Astrocyte (in vitro differentiated cells and primary cell): ENCODE data around the gene SPACA1. TPM values are rescaled to one million over a fixed set of nuclear protein-coding genes. Genes with fewer than 3 reads are reported as not detected.

ENCODE experiments used
- DNase-seq: peaks from one replicate; pipeline ENCODE4 v3.0.0-alpha.2; 2010; ENCODE audit warnings: low read depth
- FAIRE-seq: peaks from 2 replicates; lab custom pipeline; 2011; peaks lifted over from hg19 to GRCh38; lab: Jason Lieb, UNC
- H2AFZ ChIP-seq: 2 replicates; pipeline ENCODE4 v1.6.0; 2012; ENCODE audit warnings: low read depth, low read length, inconsistent platforms
- H3K27ac ChIP-seq: 2 replicates; pipeline ENCODE4 v1.5.1; 2011; ENCODE audit warnings: low read depth, low read length, inconsistent platforms
- H3K27me3 ChIP-seq: 2 replicates; pipeline ENCODE4 v1.6.0; 2011; ENCODE audit warnings: low read length, inconsistent platforms; ENCODE audit not compliant: insufficient read depth
- H3K36me3 ChIP-seq: 2 replicates; pipeline ENCODE4 v1.5.1; 2011; ENCODE audit warnings: low read length, inconsistent platforms; ENCODE audit not compliant: insufficient read depth
- H3K4me1 ChIP-seq: 2 replicates; pipeline ENCODE4 v1.5.1; 2011; ENCODE audit warnings: low read length, inconsistent platforms; ENCODE audit not compliant: insufficient read depth
- H3K4me2 ChIP-seq: 2 replicates; pipeline ENCODE4 v1.6.0; 2012; ENCODE audit warnings: low read length, inconsistent platforms
- H3K4me3 ChIP-seq: 2 replicates; pipeline ENCODE4 v1.5.1; 2011; ENCODE audit warnings: low read depth, mild to moderate bottlenecking, low read length, inconsistent platforms; ENCODE audit not compliant: insufficient read depth
- H3K79me2 ChIP-seq: 2 replicates; pipeline ENCODE4 v1.6.0; 2012; ENCODE audit warnings: mild to moderate bottlenecking, low read length, inconsistent platforms; ENCODE audit not compliant: insufficient read depth
- H3K9ac ChIP-seq: 2 replicates; pipeline ENCODE4 v1.6.0; 2012; ENCODE audit warnings: mild to moderate bottlenecking, low read length, inconsistent platforms
- H3K9me3 ChIP-seq: 2 replicates; pipeline ENCODE4 v1.5.1; 2012; ENCODE audit warnings: low read depth, mild to moderate bottlenecking, low read length, inconsistent platforms; ENCODE audit not compliant: insufficient read depth
- H4K20me1 ChIP-seq: 2 replicates; pipeline ENCODE4 v1.6.0; 2012; ENCODE audit warnings: low read length, inconsistent platforms; ENCODE audit not compliant: insufficient read depth
- H3K27ac Mint-ChIP-seq: one replicate; pipeline ENCODE4 v1.8.0; 2021; ENCODE audit warnings: mild to moderate bottlenecking, mixed read lengths; ENCODE audit not compliant: unreplicated experiment
- H3K27me3 Mint-ChIP-seq: one replicate; pipeline ENCODE4 v1.8.0; 2021; ENCODE audit warnings: low read depth, mixed read lengths; ENCODE audit not compliant: unreplicated experiment
- H3K36me3 Mint-ChIP-seq: one replicate; pipeline ENCODE4 v1.8.0; 2021; ENCODE audit warnings: low read depth, mixed read lengths; ENCODE audit not compliant: unreplicated experiment
- H3K4me1 Mint-ChIP-seq: one replicate; pipeline ENCODE4 v1.8.0; 2021; ENCODE audit warnings: low read depth, mixed read lengths; ENCODE audit not compliant: unreplicated experiment
- H3K4me3 Mint-ChIP-seq: one replicate; pipeline ENCODE4 v1.8.0; 2021; ENCODE audit warnings: mild to moderate bottlenecking, moderate library complexity, mixed read lengths; ENCODE audit not compliant: unreplicated experiment
- H3K9me3 Mint-ChIP-seq: one replicate; pipeline ENCODE4 v1.8.0; 2021; ENCODE audit warnings: mild to moderate bottlenecking, mixed read lengths; ENCODE audit not compliant: unreplicated experiment
- CTCF ChIP-seq: IDR thresholded peaks from 2 replicates; pipeline ENCODE4 v1.5.1; 2011; ENCODE audit warnings: low read depth, mild to moderate bottlenecking, inconsistent platforms, low read length, moderate library complexity; ENCODE audit not compliant: insufficient read depth
- EZH2 ChIP-seq: IDR thresholded peaks from 2 replicates; pipeline ENCODE4 v1.6.1; 2012; ENCODE audit warnings: mild to moderate bottlenecking, low read length, inconsistent platforms; ENCODE audit not compliant: insufficient read depth
- total RNA-seq: library from RNA; stranded (reverse); gene quantifications from 2 replicates; pipeline ENCODE4 v1.2.1, GENCODE V29; 2021

SPACA1 gene
- total RNA-seq, 1 donor from 2014 or later, result not detected

GRCh38 chr6:88072462-88072861, 24.8 kb downstream of the SPACA1 start:
- Histone ChIP-seq H3K4me3 (no peak overlapping the region), H4K20me1 (no peaks in the 10 kb centered on the region), H3K9me3 (no peaks in the 10 kb centered on the region), H3K27ac (no peak overlapping the region), H3K79me2 (no peaks in the 10 kb centered on the region), H2AFZ (no peak overlapping the region), H3K4me2 (no peak overlapping the region), H3K4me1 (no peaks in the 10 kb centered on the region), H3K36me3 (no peaks in the 10 kb centered on the region), H3K9ac (no peak overlapping the region), H3K27me3 (no peaks in the 10 kb centered on the region)
- Mint-ChIP-seq H3K27ac (no peak overlapping the region), H3K27me3 (no peaks in the 10 kb centered on the region), H3K4me3 (no peak overlapping the region), H3K4me1 (no peaks in the 10 kb centered on the region), H3K9me3 (no peaks in the 10 kb centered on the region), H3K36me3 (no peaks in the 10 kb centered on the region)
- FAIRE-seq (no peak), DNase-seq (no peak)
- TF ChIP-seq CTCF (no peak), EZH2 (no peak)

GRCh38 chr6:88074791-88075190, 27.1 kb downstream of the SPACA1 start:
- H3K4me3 ChIP-seq, result no peak overlapping the region
- H3K79me2 ChIP-seq, result no peaks in the 10 kb centered on the region
- no peaks in the 10 kb centered on the region for H3K36me3 ChIP-seq
- H4K20me1 ChIP-seq, result no peaks in the 10 kb centered on the region
- Mint-ChIP-seq H3K27me3 (peaks cover 2% of the 10 kb centered on the region), H3K4me1 (no peaks in the 10 kb centered on the region), H3K4me3 (no peak overlapping the region), H3K9me3 (peaks cover 2% of the 10 kb centered on the region), H3K36me3 (no peaks in the 10 kb centered on the region), H3K27ac (no peak overlapping the region)
- H3K4me1 ChIP-seq, result no peaks in the 10 kb centered on the region
- TF ChIP-seq CTCF, result no peak
- no peak for TF ChIP-seq EZH2
- no peak overlapping the region for H3K9ac ChIP-seq
- no peak overlapping the region for H3K27ac ChIP-seq
- FAIRE-seq (no peak), DNase-seq (no peak)
- H2AFZ ChIP-seq, result no peak overlapping the region
- H3K4me2 ChIP-seq, result no peak overlapping the region
- H3K27me3 ChIP-seq, result no peaks in the 10 kb centered on the region
- no peaks in the 10 kb centered on the region for H3K9me3 ChIP-seq

GRCh38 chr6:88077305-88077704, 29.7 kb downstream of the SPACA1 start:
- Histone ChIP-seq H3K4me1 (no peaks in the 10 kb centered on the region), H4K20me1 (no peaks in the 10 kb centered on the region), H2AFZ (no peak overlapping the region), H3K27me3 (no peaks in the 10 kb centered on the region), H3K79me2 (no peaks in the 10 kb centered on the region), H3K4me2 (no peak overlapping the region), H3K9ac (no peak overlapping the region), H3K36me3 (no peaks in the 10 kb centered on the region), H3K27ac (no peak overlapping the region), H3K4me3 (no peak overlapping the region), H3K9me3 (no peaks in the 10 kb centered on the region)
- no peaks in the 10 kb centered on the region for H3K4me1 Mint-ChIP-seq
- FAIRE-seq, result no peak
- H3K27me3 Mint-ChIP-seq, result peaks cover 2% of the 10 kb centered on the region
- no peak overlapping the region for H3K27ac Mint-ChIP-seq
- H3K36me3 Mint-ChIP-seq, result no peaks in the 10 kb centered on the region
- peaks cover 2% of the 10 kb centered on the region for H3K9me3 Mint-ChIP-seq
- no peak overlapping the region for H3K4me3 Mint-ChIP-seq
- no peak for DNase-seq
- no peak for TF ChIP-seq EZH2
- TF ChIP-seq CTCF, result no peak
